ENCODE measurements around the gene TPI1.
A peak's percentile ranks its signal among the peaks of the same experiment; 100 is the strongest.

DNA sequence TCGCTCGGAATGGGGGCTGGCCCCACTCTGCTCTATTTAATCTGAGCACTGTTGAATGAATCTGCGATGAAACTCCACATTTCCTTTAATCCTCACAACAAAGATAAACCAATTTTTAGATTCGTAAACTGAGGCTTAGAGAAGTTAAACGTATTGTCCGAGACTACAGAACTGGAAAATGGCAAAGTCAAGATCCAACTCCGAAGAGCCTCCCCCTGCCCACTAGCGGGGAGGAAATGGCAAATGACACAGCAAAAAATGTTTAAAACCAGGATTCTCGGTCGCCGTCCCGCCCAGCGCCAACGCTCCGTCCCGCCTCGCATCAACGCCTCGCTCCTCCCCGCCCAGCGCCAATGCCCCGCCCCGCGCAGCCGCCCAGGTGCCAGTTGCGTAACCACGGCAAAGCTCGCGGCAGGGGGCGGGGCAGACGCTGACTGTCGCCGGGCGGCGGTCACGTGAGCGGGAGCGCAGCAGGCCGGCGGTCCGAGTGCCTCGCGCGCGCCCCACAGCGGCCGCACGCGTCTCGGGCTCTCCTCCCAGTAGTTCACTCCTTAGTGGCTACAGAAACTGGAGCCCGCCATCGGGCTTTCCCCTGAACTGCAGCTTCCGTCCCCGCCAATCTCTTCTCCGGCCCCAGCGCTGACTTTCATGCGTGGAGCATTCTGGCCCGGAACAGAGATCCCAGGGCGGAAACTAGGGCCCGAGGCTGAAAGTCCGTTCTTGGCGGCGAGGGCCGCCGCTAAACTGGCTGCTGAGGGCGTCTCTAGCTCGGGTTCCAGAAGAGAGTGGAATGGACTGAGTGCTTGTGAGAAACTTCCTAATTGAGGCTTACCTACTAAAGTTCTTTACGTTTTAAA lies 23.7 kb downstream of the TPI1 start:
- TF ChIP-seq, protein P1, sequence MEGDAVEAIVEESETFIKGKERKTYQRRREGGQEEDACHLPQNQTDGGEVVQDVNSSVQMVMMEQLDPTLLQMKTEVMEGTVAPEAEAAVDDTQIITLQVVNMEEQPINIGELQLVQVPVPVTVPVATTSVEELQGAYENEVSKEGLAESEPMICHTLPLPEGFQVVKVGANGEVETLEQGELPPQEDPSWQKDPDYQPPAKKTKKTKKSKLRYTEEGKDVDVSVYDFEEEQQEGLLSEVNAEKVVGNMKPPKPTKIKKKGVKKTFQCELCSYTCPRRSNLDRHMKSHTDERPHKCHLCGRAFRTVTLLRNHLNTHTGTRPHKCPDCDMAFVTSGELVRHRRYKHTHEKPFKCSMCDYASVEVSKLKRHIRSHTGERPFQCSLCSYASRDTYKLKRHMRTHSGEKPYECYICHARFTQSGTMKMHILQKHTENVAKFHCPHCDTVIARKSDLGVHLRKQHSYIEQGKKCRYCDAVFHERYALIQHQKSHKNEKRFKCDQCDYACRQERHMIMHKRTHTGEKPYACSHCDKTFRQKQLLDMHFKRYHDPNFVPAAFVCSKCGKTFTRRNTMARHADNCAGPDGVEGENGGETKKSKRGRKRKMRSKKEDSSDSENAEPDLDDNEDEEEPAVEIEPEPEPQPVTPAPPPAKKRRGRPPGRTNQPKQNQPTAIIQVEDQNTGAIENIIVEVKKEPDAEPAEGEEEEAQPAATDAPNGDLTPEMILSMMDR (IDR thresholded peaks at IDR 0.05; ENCODE audit: low read depth, low read length, poor library complexity, severe bottlenecking), result peak; percentile 85
- TF ChIP-seq EZH2phosphoT487 (IDR thresholded peaks at IDR 0.05; ENCODE audit: borderline replicate concordance, low read length), result no peak

Measured in DOHH2 (cell line).